Upper lobe of left lung (tissue), 4 donors: ENCODE measurements around the gene STK36.

ENCODE experiments used
- POLR2A ChIP-seq, 4 donors: fragments of 450-650 bp; IDR thresholded peaks; one replicate each; pipeline ENCODE4 v1.5.1; 2016 to 2017; ENCODE audit warnings: antibody characterized with exemption in 4 of 4, mild to moderate bottlenecking in 2 of 4
- TF ChIP-seq, protein P1 (sequence below), 6 experiments: fragments of 450-650 bp in 4 of 6; fragments of 200-600 bp in 2 of 6; sonication (generic) in 2 of 6; IDR thresholded peaks; one replicate each; pipeline ENCODE4 v1.5.1; 2016 to 2019; ENCODE audit warnings: antibody characterized with exemption in 6 of 6

DNA sequence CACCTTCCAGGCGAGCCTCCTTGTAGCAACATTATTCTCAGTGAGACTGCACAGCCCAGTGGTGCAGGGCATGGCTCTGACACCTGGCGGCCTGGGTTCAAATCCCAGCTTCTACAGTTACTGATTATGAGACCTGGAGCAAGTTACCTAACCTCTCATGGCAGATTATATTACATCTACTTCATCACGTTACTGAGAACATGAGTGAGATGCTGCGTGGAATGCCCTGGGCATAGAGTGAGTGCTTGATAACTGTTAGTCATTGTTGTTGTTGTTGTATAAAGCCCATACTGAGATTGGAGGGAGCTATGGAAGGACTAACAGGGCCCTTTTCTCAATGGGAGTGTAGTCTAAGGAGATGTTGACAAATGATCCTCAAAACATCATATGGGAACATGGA is 45.5 kb upstream of the STK36 start:
- no peak for TF ChIP-seq POLR2A (IDR thresholded peaks at IDR 0.05)
- TF ChIP-seq, protein P1, sequence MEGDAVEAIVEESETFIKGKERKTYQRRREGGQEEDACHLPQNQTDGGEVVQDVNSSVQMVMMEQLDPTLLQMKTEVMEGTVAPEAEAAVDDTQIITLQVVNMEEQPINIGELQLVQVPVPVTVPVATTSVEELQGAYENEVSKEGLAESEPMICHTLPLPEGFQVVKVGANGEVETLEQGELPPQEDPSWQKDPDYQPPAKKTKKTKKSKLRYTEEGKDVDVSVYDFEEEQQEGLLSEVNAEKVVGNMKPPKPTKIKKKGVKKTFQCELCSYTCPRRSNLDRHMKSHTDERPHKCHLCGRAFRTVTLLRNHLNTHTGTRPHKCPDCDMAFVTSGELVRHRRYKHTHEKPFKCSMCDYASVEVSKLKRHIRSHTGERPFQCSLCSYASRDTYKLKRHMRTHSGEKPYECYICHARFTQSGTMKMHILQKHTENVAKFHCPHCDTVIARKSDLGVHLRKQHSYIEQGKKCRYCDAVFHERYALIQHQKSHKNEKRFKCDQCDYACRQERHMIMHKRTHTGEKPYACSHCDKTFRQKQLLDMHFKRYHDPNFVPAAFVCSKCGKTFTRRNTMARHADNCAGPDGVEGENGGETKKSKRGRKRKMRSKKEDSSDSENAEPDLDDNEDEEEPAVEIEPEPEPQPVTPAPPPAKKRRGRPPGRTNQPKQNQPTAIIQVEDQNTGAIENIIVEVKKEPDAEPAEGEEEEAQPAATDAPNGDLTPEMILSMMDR (IDR thresholded peaks at IDR 0.05) = no peak
